MM.1S (cell line): ENCODE measurements around the gene CFAP57.

ENCODE experiments used
- DNase-seq: peaks from one replicate; pipeline ENCODE4 v3.0.0-alpha.2; 2015
- H2AFZ ChIP-seq: fragments of 300-600 bp; sonication (generic); 2 replicates; pipeline ENCODE4 v1.6.0; 2016; ENCODE audit warnings: antibody characterized with exemption, low read length
- H3F3A ChIP-seq: fragments of 300-600 bp; sonication (generic); 2 replicates; pipeline ENCODE4 v1.6.1; 2016; ENCODE audit warnings: mild to moderate bottlenecking, antibody characterized with exemption, low read length, moderate library complexity, mixed read lengths; ENCODE audit not compliant: insufficient read depth
- H3K27ac ChIP-seq: fragments of 300-600 bp; sonication (generic); 2 replicates; pipeline ENCODE4 v1.5.1; 2016; ENCODE audit warnings: mild to moderate bottlenecking, low read length
- H3K27me3 ChIP-seq: fragments of 300-600 bp; sonication (generic); replicated peaks from 2 replicates; pipeline ENCODE4 v1.6.0; 2016; ENCODE audit warnings: low read length; ENCODE audit not compliant: insufficient read depth
- H3K36me3 ChIP-seq: fragments of 300-600 bp; sonication (generic); replicated peaks from 2 replicates; pipeline ENCODE4 v1.6.1; 2016; ENCODE audit warnings: mild to moderate bottlenecking, low read length, mixed read lengths; ENCODE audit not compliant: insufficient read depth
- H3K4me1 ChIP-seq: fragments of 300-600 bp; sonication (generic); 2 replicates; pipeline ENCODE4 v1.6.1; 2016; ENCODE audit warnings: low read length, mixed read lengths
- H3K4me2 ChIP-seq: fragments of 300-600 bp; sonication (generic); 2 replicates; pipeline ENCODE4 v1.6.0; 2016; ENCODE audit warnings: low read depth, low read length
- H3K4me3 ChIP-seq: fragments of 300-600 bp; sonication (generic); 2 replicates; pipeline ENCODE4 v1.5.1; 2016; ENCODE audit warnings: low read length, mixed read lengths
- H3K79me2 ChIP-seq: fragments of 300-600 bp; sonication (generic); 2 replicates; pipeline ENCODE4 v1.6.1; 2016; ENCODE audit warnings: mixed run types, low read length, mixed read lengths
- H3K9ac ChIP-seq: fragments of 300-600 bp; sonication (generic); 2 replicates; pipeline ENCODE4 v1.6.1; 2016; ENCODE audit warnings: low read length, mixed read lengths
- H3K9me2 ChIP-seq: fragments of 300-600 bp; sonication (generic); replicated peaks from 2 replicates; pipeline ENCODE4 v1.6.1; 2016; ENCODE audit warnings: mild to moderate bottlenecking, low read length, mixed read lengths; ENCODE audit not compliant: insufficient read depth
- H3K9me3 ChIP-seq: fragments of 300-600 bp; sonication (generic); replicated peaks from 2 replicates; pipeline ENCODE4 v1.6.1; 2016; ENCODE audit warnings: mild to moderate bottlenecking, low read length, mixed read lengths; ENCODE audit not compliant: insufficient read depth
- H4K20me1 ChIP-seq: fragments of 300-600 bp; sonication (generic); 2 replicates; pipeline ENCODE4 v1.6.1; 2016; ENCODE audit warnings: mild to moderate bottlenecking, low read length, moderate library complexity, mixed read lengths; ENCODE audit not compliant: insufficient read depth
- CTCF ChIP-seq: fragments of 300-600 bp; sonication (generic); IDR thresholded peaks from 2 replicates; pipeline ENCODE4 v1.5.1; 2016; ENCODE audit warnings: antibody characterized with exemption, low read length, mixed read lengths
- EZH2 ChIP-seq: fragments of 300-600 bp; sonication (generic); optimal IDR thresholded peaks from 2 replicates; pipeline ENCODE3; 2017; ENCODE audit warnings: low read depth, mild to moderate bottlenecking, antibody characterized with exemption, low read length, mixed read lengths
- EZH2phosphoT487 ChIP-seq: fragments of 300-600 bp; sonication (generic); IDR thresholded peaks from 2 replicates; pipeline ENCODE4 v1.6.1; 2018; ENCODE audit warnings: antibody characterized with exemption, low read length

Gene CFAP57

GRCh38 chr1:43149889-43150288 is 22.2 kb upstream of the CFAP57 start:
- H3K4me3 ChIP-seq: no peak overlapping the region
- H3K4me2 ChIP-seq: no peak overlapping the region
- no peaks in the 10 kb centered on the region for H3K4me1 ChIP-seq
- H3K27ac ChIP-seq: no peak overlapping the region
- no peaks in the 10 kb centered on the region for H3K9me3 ChIP-seq
- no peaks in the 10 kb centered on the region for H3K27me3 ChIP-seq
- no peaks in the 10 kb centered on the region for H3K79me2 ChIP-seq
- no peaks in the 10 kb centered on the region for H3F3A ChIP-seq
- no peak overlapping the region for H2AFZ ChIP-seq
- TF ChIP-seq EZH2 (no peak), EZH2phosphoT487 (no peak), CTCF (no peak)
- H4K20me1 ChIP-seq: no peaks in the 10 kb centered on the region
- H3K9ac ChIP-seq: no peak overlapping the region
- H3K36me3 ChIP-seq: no peaks in the 10 kb centered on the region
- DNase-seq: no peak
- H3K9me2 ChIP-seq: no peaks in the 10 kb centered on the region

- no peaks in the 10 kb centered on the region for H3K79me2 ChIP-seq
- H3K4me2 ChIP-seq: no peak overlapping the region
- no peaks in the 10 kb centered on the region for H3F3A ChIP-seq
- no peak overlapping the region for H3K4me3 ChIP-seq
- H3K36me3 ChIP-seq: no peaks in the 10 kb centered on the region
- no peaks in the 10 kb centered on the region for H4K20me1 ChIP-seq
- no peaks in the 10 kb centered on the region for H3K9me2 ChIP-seq
- no peaks in the 10 kb centered on the region for H3K9me3 ChIP-seq
- no peak overlapping the region for H3K9ac ChIP-seq
- H2AFZ ChIP-seq: no peak overlapping the region
- no peaks in the 10 kb centered on the region for H3K27me3 ChIP-seq
- TF ChIP-seq EZH2phosphoT487 (no peak), CTCF (no peak), EZH2 (no peak)
- no peaks in the 10 kb centered on the region for H3K4me1 ChIP-seq
- no peak for DNase-seq
- H3K27ac ChIP-seq: no peak overlapping the region
Measured at GRCh38 chr1:43152866-43153265, 19.3 kb upstream of the CFAP57 start.

- Histone ChIP-seq H3F3A (no peaks in the 10 kb centered on the region), H3K36me3 (no peaks in the 10 kb centered on the region), H3K9me2 (no peaks in the 10 kb centered on the region), H3K9me3 (no peaks in the 10 kb centered on the region), H3K27me3 (no peaks in the 10 kb centered on the region), H3K27ac (no peak overlapping the region), H3K4me3 (no peak overlapping the region), H3K4me2 (no peak overlapping the region), H2AFZ (no peak overlapping the region), H3K9ac (no peak overlapping the region), H4K20me1 (no peaks in the 10 kb centered on the region), H3K4me1 (no peaks in the 10 kb centered on the region), H3K79me2 (no peaks in the 10 kb centered on the region)
- no peak for DNase-seq
- TF ChIP-seq EZH2phosphoT487: no peak
- TF ChIP-seq EZH2: no peak
- TF ChIP-seq CTCF: no peak
Measured at GRCh38 chr1:43153443-43153842, 18.7 kb upstream of the CFAP57 start.
